Peyer's patch (tissue), 4 donors: ENCODE data around the gene PDE4B.

ENCODE experiments used
- CTCF ChIP-seq, 6 experiments: fragments of 450-650 bp in 4 of 6; fragments of 200-600 bp in 2 of 6; sonication (generic) in 1 of 6; IDR thresholded peaks; one replicate each; pipeline ENCODE4 v1.5.1; 2017 to 2019; ENCODE audit warnings: antibody characterized with exemption in 6 of 6, mild to moderate bottlenecking in 3 of 6, moderate library complexity in 1 of 6
- POLR2A ChIP-seq, 2 donors: fragments of 450-650 bp; IDR thresholded peaks; one replicate each; pipeline ENCODE4 v1.5.1; 2017; ENCODE audit warnings: antibody characterized with exemption in 2 of 2, mild to moderate bottlenecking in 2 of 2, moderate library complexity in 2 of 2

- TF ChIP-seq CTCF (IDR thresholded peaks at IDR 0.05) (no peak), POLR2A (IDR thresholded peaks at IDR 0.05) (no peak)
Measured at GRCh38 chr1:66328896-66329295, 536.2 kb downstream of the PDE4B start.
